ENCODE results near the gene FGFR3. TPM values are rescaled to one million over a fixed set of nuclear protein-coding genes. Genes with fewer than 3 reads are reported as not detected.

FGFR3 gene
- total and polyA plus RNA-seq, 5 donors = 4.5 to 17.5 (median 7.6) TPM

GRCh38 chr4:1780435-1780834 lies 12.7 kb upstream of the FGFR3 start:
- DNase-seq (no peak), ATAC-seq (no peak)
- H3K4me3 ChIP-seq (ENCODE audit: low read length) = no peak overlapping the region
- H3K4me1 ChIP-seq (ENCODE audit: control insufficient read depth, insufficient read depth, low read length) = peaks cover 2% of the 10 kb centered on the region
- no peak overlapping the region for H3K27ac ChIP-seq (ENCODE audit: low read length)
- intact Hi-C loops (cut with DNase I) = no loop called here
- H3K27me3 ChIP-seq (ENCODE audit: control insufficient read depth, insufficient read depth) = no peaks in the 10 kb centered on the region
- H3K9me3 ChIP-seq (ENCODE audit: control insufficient read depth, low read length) = no peaks in the 10 kb centered on the region
- WGBS = 86% methylated on average over 14 of the region's 14 CpGs

- ATAC-seq (no peak), DNase-seq (no peak)
- intact Hi-C loops (cut with DNase I) = no loop called here
- peaks cover 2% of the 10 kb centered on the region for H3K4me1 ChIP-seq (ENCODE audit: control insufficient read depth, insufficient read depth, low read length)
- H3K9me3 ChIP-seq (ENCODE audit: control insufficient read depth, low read length) = no peaks in the 10 kb centered on the region
- H3K4me3 ChIP-seq (ENCODE audit: low read length) = no peak overlapping the region
- WGBS = 85% methylated on average over 10 of the region's 10 CpGs
- H3K27me3 ChIP-seq (ENCODE audit: control insufficient read depth, insufficient read depth) = no peaks in the 10 kb centered on the region
- no peak overlapping the region for H3K27ac ChIP-seq (ENCODE audit: low read length)
Observed at GRCh38 chr4:1783015-1783414, 10.1 kb upstream of the FGFR3 start.

- no peaks in the 10 kb centered on the region for H3K27me3 ChIP-seq (ENCODE audit: control insufficient read depth, insufficient read depth)
- intact Hi-C loops (cut with DNase I) = no loop called here
- H3K4me1 ChIP-seq (ENCODE audit: control insufficient read depth, insufficient read depth, low read length) = peaks cover 2% of the 10 kb centered on the region
- H3K27ac ChIP-seq (ENCODE audit: low read length) = no peak overlapping the region
- DNase-seq (no peak), ATAC-seq (no peak)
- no peak overlapping the region for H3K4me3 ChIP-seq (ENCODE audit: low read length)
- no peaks in the 10 kb centered on the region for H3K9me3 ChIP-seq (ENCODE audit: control insufficient read depth, low read length)
- 74% methylated on average over 12 of the region's 12 CpGs for WGBS
Observed at GRCh38 chr4:1783970-1784369, 9.1 kb upstream of the FGFR3 start.

GRCh38 chr4:1784395-1784788 lies 8.7 kb upstream of the FGFR3 start:
- no peaks in the 10 kb centered on the region for H3K27me3 ChIP-seq (ENCODE audit: control insufficient read depth, insufficient read depth)
- H3K27ac ChIP-seq (ENCODE audit: low read length) = no peak overlapping the region
- no peak for DNase-seq
- WGBS = 79% methylated on average over 10 of the region's 10 CpGs
- ATAC-seq = no peak
- H3K4me1 ChIP-seq (ENCODE audit: control insufficient read depth, insufficient read depth, low read length) = peaks cover 2% of the 10 kb centered on the region
- no peaks in the 10 kb centered on the region for H3K9me3 ChIP-seq (ENCODE audit: control insufficient read depth, low read length)
- intact Hi-C loops (cut with DNase I) = no loop called here
- no peak overlapping the region for H3K4me3 ChIP-seq (ENCODE audit: low read length)

- Histone ChIP-seq H3K27me3 (ENCODE audit: control insufficient read depth, insufficient read depth) (no peaks in the 10 kb centered on the region), H3K4me3 (ENCODE audit: low read length) (no peak overlapping the region), H3K27ac (ENCODE audit: low read length) (no peak overlapping the region), H3K9me3 (ENCODE audit: control insufficient read depth, low read length) (no peaks in the 10 kb centered on the region), H3K4me1 (ENCODE audit: control insufficient read depth, insufficient read depth, low read length) (peaks cover 2% of the 10 kb centered on the region)
- intact Hi-C loops (cut with DNase I) = no loop called here
- WGBS = 48% methylated on average over 17 of the region's 17 CpGs
- ATAC-seq (peak; percentile 82 to 92), DNase-seq (peak; percentile 76 to 91 (median 90))
Observed at GRCh38 chr4:1784789-1785591, 8.1 kb upstream of the FGFR3 start.

GRCh38 chr4:1785592-1785991 lies 7.5 kb upstream of the FGFR3 start:
- Histone ChIP-seq H3K27me3 (ENCODE audit: control insufficient read depth, insufficient read depth) (no peaks in the 10 kb centered on the region), H3K4me3 (ENCODE audit: low read length) (no peak overlapping the region), H3K4me1 (ENCODE audit: control insufficient read depth, insufficient read depth, low read length) (peaks cover 2% of the 10 kb centered on the region), H3K27ac (ENCODE audit: low read length) (no peak overlapping the region), H3K9me3 (ENCODE audit: control insufficient read depth, low read length) (no peaks in the 10 kb centered on the region)
- intact Hi-C loops (cut with DNase I) = no loop called here
- DNase-seq (no peak), ATAC-seq (peak in 1 of 2 donors; percentile 9)
- 87% methylated on average over 11 of the region's 11 CpGs for WGBS

- no peak overlapping the region for H3K4me3 ChIP-seq (ENCODE audit: low read length)
- ATAC-seq = no peak
- no peaks in the 10 kb centered on the region for H3K27me3 ChIP-seq (ENCODE audit: control insufficient read depth, insufficient read depth)
- no peak overlapping the region for H3K27ac ChIP-seq (ENCODE audit: low read length)
- peaks cover 2% of the 10 kb centered on the region for H3K4me1 ChIP-seq (ENCODE audit: control insufficient read depth, insufficient read depth, low read length)
- intact Hi-C loops (cut with DNase I) = no loop called here
- no peaks in the 10 kb centered on the region for H3K9me3 ChIP-seq (ENCODE audit: control insufficient read depth, low read length)
- DNase-seq = no peak
- 90% methylated on average over 34 of the region's 34 CpGs for WGBS
Observed at GRCh38 chr4:1786544-1787362, 6.3 kb upstream of the FGFR3 start.

- no peaks in the 10 kb centered on the region for H3K9me3 ChIP-seq (ENCODE audit: control insufficient read depth, low read length)
- 47% methylated on average over 25 of the region's 25 CpGs for WGBS
- peaks cover 2% of the 10 kb centered on the region for H3K4me1 ChIP-seq (ENCODE audit: control insufficient read depth, insufficient read depth, low read length)
- DNase-seq (peak in 1 of 3 donors; percentile 72), ATAC-seq (no peak)
- no peak overlapping the region for H3K27ac ChIP-seq (ENCODE audit: low read length)
- intact Hi-C loops (cut with DNase I) = no loop called here
- no peak overlapping the region for H3K4me3 ChIP-seq (ENCODE audit: low read length)
- H3K27me3 ChIP-seq (ENCODE audit: control insufficient read depth, insufficient read depth) = no peaks in the 10 kb centered on the region
Observed at GRCh38 chr4:1787411-1788077, 5.5 kb upstream of the FGFR3 start.

GRCh38 chr4:1788254-1788973 lies 4.7 kb upstream of the FGFR3 start:
- Histone ChIP-seq H3K9me3 (ENCODE audit: control insufficient read depth, low read length) (no peaks in the 10 kb centered on the region), H3K4me1 (ENCODE audit: control insufficient read depth, insufficient read depth, low read length) (peaks cover 2% of the 10 kb centered on the region), H3K27me3 (ENCODE audit: control insufficient read depth, insufficient read depth) (no peaks in the 10 kb centered on the region), H3K4me3 (ENCODE audit: low read length) (no peak overlapping the region), H3K27ac (ENCODE audit: low read length) (no peak overlapping the region)
- no peak for DNase-seq
- ATAC-seq = no peak
- WGBS = 63% methylated on average over 13 of the region's 13 CpGs
- intact Hi-C loops (cut with DNase I) = no loop called here

GRCh38 chr4:1789552-1789951 lies 3.5 kb upstream of the FGFR3 start:
- Histone ChIP-seq H3K27me3 (ENCODE audit: control insufficient read depth, insufficient read depth) (no peaks in the 10 kb centered on the region), H3K4me1 (ENCODE audit: control insufficient read depth, insufficient read depth, low read length) (peaks cover 2% of the 10 kb centered on the region), H3K9me3 (ENCODE audit: control insufficient read depth, low read length) (no peaks in the 10 kb centered on the region), H3K27ac (ENCODE audit: low read length) (no peak overlapping the region), H3K4me3 (ENCODE audit: low read length) (no peak overlapping the region)
- ATAC-seq = no peak
- 92% methylated on average over 21 of the region's 21 CpGs for WGBS
- intact Hi-C loops (cut with DNase I) = no loop called here
- DNase-seq = no peak

Measured in right cardiac atrium (tissue), 5 donors.